Stimulated activated CD8-positive, alpha-beta memory T cell treated with anti-CD3 and anti-CD28 coated beads, Interleukin-12 subunit alpha, Interleukin-12 subunit beta, amount 100 ng/mL, for 24 hours (primary cell): ENCODE results near the gene MTRF1L.
"Not testable (repeated sequence)": the region's sequence is repeated elsewhere in the genome, so short reads cannot be mapped to it uniquely, and the experiment has no call there.

Experiments
- DNase-seq: peaks from one replicate; pipeline ENCODE4 v3.0.0-alpha.2; 2020; ENCODE audit errors: extremely low read depth

The MTRF1L gene

GRCh38 chr6:153003366-153003690 lies 819 bp upstream of the MTRF1L start:
- DNase-seq, result no peak

DNA sequence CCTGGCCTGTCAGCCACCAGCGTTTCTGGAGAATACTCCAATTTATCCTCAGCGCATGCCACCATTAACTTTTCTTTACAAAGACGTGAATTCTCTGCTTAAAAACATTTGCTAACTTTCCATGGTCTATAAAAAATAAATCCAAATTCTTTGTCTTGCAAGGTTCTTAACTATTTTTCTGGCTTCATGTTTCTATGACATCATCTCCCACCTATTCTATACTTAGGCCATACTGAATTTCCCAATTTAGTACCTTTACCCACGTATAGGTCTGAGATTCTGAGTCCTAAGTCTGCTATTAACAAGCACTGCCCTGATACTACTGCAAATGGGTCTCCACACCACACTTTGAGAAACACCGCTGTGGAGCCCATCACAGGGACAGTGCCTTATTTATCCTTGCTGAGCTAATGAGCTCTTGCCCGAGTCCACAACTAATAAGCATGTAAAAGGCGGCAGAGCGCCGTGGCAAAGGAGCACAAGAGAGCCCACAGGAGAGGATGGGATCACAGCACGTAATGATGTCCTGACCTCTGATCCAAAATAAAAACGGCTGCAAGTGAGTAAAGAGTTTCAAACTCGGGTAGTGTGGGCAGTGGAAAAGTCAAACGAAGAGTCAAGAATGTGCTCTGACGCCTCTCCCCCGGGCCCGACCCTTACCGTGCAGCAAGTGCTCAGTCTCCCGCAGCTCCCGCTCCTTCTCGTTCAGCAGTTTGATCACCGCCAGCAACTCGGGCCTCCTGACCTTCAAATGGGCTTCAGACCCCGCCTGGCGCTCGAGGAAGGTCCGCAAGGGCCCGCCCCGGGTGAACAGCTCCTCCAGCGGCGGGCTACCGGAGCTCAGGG lies 519 bp downstream of the MTRF1L start:
- no peak for DNase-seq

DNA sequence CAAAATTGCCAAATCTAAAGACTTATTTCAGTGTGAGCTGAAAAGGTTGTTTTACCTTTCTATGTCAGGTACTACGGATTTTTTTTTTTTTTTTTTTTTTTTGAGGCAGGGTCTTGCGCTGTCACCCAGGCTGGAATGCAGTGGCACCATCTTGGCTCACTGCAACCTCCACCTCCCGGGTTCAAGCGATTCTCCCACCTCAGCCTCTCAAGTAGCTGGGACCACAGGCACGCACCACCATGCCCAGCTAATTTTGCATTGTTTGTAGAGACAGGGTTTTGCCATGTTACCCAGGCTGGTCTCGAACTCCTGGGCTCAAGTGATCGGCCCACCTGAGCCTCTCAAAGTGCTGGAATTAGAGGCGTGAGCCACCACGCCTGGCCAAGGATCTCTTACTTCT lies 1.7 kb downstream of the MTRF1L start:
- not testable (repeated sequence) for DNase-seq

DNA sequence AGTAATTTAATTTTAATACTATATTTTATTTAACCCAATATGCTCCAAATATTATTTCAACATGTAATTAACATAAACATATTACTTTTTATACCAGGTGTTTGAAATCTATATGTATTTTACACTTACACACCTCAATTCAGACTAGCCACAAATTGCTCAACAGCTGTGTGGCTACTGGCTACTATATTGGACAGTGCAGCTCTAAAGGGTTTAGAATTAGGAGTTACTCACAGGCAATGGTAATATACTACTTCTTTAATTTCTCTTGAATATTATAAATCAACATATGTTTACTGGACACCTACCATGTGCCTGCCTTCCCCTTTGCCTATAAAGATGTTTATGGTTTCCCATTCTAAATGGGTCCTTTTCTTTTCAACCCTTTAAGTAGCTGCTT lies 2.3 kb downstream of the MTRF1L start:
- DNase-seq, result no peak

GRCh38 chr6:152999538-152999937 lies 3.0 kb downstream of the MTRF1L start:
- not testable (repeated sequence) for DNase-seq

DNA sequence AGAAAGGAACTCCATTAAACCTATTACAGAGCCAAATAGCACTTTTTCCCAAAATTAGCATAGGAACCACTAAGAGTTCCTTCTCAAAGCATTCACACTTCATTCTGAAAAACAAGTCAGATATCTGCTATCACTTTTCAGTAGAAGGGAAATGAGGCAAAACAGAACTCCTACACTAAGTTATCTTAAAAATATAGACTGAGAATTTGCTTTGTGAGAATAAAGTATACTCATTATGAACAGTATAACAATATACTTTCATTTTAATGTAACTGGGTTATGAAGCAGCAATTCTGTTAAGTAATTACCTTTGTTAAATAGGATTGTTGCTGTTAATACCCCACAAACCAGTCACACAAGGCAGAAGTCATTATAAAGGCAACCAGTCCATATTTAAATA lies 8.7 kb downstream of the MTRF1L start:
- no peak for DNase-seq

GRCh38 chr6:152993431-152993830 lies 9.1 kb downstream of the MTRF1L start:
- no peak for DNase-seq

- no peak for DNase-seq
These were observed 15.5 kb downstream of the MTRF1L start for GRCh38 chr6:152986978-152987377.

DNA sequence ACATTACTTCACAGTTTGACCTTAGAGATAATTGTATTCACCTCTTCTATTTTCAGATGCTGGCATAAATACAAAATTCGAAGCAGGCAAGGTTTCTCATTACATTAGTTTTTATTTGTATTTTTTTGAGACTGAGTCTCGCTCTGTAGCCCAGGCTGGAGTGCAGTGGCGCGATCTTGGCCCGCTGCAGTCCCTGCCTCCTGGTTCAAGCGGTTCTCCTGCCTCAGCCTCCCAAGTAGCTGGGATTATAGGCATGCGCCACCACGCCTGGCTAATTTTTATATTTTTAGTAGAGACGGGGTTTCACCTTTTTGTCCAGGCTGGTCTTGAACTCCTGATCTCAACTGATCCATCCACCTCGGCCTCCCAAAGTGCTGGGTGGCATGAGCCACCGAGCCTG lies 17.2 kb downstream of the MTRF1L start:
- DNase-seq, result not testable (repeated sequence)

DNA sequence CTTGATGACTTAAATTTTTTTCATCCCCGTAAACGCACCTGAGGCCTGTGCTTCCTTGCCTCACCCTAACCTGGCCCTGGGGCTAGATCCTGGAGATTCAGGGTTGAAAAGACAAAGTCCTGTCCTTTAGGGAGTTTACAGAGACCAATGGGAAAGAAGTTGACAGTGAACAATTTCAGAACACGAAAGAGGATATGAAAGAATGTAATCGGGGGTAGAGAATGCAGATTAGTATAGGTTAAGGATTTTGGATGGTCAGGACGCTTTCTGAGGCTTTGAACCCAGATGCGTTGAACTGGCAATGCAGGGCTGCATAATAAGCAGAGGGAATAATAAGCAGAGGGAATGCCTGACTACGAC lies 18.0 kb downstream of the MTRF1L start:
- no peak for DNase-seq

DNA sequence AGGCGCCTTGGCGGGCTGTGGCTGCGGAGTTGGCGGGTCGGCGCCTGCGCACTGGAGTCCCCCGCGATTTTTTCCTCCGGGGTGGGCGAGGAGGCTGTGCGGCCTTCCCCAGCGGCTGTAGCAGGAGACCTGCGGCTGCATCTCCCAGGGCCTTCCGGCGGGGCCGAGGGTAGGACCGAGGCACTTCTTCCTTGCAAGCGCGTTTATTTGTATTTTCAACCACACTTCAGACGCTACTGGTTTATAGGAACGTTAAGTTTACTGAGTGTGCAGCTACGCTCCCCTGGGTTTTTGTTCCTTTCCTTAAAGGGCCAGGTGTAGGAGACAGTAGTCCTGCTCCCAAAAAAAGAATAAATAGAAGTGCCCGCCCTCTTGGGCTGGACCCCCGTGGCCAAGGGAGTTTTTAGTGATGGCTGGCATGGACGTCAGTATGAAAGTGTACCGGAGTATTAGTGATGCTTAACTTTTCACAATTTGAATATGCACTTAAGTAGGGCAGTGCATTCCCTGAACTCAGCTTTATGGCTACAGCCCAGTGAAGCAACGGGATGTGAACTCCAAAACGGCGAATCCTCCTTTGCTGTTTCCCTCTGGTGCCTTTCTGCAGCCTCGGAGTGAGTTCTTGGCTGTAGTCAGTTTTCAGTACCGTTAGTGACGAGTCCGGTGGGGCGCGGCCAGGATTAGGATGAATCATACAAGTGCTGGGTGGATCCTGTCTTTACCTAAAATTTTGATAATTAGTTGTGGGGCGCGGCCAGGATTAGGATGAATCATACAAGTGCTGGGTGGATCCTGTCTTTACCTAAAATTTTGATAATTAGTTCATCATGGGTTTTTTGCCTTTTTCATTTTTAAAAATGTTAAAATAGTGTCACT lies 18.6 kb downstream of the MTRF1L start:
- DNase-seq, result peak; percentile 49

DNA sequence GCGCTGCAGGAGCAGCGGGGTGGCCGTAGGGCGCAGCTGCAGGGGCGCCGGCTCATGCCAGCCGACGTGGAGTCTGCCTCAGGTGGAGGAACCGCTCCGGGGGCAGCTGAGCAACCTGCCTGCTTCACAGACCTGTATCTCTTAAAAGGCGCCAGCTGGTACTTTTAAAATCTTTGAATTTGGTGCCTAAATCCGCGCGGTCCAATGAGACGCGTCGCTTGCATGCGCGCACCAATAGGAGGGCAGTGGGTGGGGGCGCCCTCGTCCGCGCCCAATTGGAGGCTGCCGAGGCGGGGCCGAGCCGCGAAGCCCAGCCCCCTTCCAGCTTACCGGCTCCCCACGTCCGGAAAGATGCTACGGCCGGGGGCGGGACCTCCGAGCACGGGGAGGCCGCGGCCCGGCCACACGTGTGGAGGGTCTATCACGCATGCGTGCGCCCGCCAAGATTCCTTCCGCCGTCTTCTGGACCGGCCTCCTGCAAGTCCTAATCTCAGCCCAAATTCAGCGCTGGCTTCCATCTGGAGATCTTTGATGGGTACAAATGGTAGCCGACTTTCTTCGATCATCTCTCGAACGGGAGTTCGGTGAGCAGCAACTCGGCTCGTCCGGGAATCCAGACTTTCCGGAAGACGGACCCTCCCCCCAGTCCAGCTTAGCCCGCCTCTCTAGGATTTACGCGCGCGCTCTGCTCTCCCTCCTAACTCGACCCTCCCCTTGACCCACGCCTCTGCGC lies 19.4 kb downstream of the MTRF1L start, which contains the start of gene FBXO5:
Gene FBXO5, minus strand, starts transcription at position 138 of the 733 bp plus-strand sequence. Its CDS starts 82 bp downstream, at position 56.
- DNase-seq, result peak; percentile 97

DNA sequence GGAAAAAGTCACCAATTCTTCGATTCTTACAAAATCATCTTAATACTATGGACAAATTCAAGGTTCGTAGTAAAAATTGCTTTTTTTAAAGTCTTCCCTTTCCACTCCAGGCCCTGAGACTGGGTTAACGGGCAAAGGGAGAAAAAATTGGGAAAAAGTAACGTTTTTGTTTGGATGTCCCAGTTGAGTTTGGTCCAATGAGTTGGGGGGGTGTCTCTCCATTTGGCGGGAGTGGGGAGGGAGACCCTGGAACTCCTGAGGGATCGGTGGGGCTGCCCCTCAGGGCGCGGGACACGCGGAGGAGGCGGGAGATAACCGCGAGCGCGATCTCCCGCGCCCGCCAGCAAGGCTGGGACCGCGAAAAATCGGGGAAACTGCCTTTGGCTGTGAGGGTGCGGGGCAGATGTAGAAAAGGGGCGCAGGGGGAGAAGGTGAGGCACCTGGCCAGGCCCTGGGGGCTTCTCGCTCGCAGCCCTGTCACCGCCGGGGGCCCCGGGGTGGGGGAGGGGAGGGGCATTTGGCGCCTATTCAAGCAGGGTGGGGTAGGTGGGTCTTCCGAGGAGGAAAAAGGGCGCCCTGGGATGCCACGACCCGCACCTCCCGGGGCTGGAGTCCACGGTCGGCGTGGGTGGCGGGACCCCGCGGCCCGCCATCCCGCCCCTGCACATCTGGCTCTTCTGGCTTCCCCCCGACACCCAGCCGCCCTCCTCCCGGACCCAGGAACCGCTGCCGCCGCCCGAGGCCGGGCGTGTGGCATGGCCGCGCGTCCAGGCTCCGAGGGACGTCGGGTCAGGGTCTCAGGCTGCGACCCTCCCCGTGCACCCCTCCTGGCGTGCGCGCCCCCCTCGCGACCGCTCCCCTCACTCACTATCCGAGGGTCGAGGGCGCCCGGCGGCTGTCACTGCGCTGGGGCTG lies 20.3 kb downstream of the MTRF1L start:
- DNase-seq, result no peak

- no peak for DNase-seq
These were observed 21.3 kb downstream of the MTRF1L start for GRCh38 chr6:152981219-152981618.

DNA sequence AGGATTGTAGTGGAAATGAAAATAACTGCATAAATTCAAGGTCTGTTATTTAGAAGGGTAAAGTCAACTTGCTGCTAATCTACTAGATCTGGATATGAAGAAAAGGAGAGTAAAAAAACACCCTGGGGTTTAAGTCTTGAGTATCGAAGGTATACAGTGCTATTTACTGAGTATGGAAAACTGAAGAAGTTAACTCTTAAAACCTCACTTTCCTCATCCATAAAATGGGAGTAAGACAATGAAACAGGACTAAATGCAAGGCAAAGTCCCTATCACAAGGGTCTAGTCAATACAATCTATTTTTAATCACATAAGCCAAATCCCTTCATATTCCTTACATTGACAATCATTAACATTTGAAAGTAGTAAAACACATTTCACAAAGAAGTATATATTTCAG lies 21.9 kb downstream of the MTRF1L start:
- DNase-seq, result no peak

- DNase-seq, result no peak
These were observed 23.4 kb downstream of the MTRF1L start for GRCh38 chr6:152979116-152979515.

GRCh38 chr6:152978058-152978457 lies 24.5 kb downstream of the MTRF1L start:
- no peak for DNase-seq

- no peak for DNase-seq
These were observed 25.0 kb downstream of the MTRF1L start for GRCh38 chr6:152977556-152977955.

DNA sequence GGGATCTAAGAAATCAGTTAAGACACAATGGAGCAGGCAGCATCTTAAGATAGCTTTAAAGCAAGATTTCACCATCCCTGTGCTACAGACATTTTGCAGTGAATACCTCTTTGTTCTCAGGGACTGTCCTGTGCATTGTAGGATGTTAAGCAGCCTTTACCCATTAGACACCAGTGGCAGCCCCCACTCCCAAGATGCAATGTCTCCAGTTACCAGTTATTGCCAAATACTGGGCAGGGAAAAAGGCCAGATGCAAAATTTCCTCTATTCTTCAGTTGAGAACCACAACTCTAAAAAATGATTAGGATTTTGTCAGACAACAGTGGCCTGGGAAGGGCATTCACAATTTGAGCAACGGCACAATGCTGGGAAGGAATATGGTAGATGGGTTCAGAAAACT lies 25.8 kb downstream of the MTRF1L start:
- no peak for DNase-seq

DNA sequence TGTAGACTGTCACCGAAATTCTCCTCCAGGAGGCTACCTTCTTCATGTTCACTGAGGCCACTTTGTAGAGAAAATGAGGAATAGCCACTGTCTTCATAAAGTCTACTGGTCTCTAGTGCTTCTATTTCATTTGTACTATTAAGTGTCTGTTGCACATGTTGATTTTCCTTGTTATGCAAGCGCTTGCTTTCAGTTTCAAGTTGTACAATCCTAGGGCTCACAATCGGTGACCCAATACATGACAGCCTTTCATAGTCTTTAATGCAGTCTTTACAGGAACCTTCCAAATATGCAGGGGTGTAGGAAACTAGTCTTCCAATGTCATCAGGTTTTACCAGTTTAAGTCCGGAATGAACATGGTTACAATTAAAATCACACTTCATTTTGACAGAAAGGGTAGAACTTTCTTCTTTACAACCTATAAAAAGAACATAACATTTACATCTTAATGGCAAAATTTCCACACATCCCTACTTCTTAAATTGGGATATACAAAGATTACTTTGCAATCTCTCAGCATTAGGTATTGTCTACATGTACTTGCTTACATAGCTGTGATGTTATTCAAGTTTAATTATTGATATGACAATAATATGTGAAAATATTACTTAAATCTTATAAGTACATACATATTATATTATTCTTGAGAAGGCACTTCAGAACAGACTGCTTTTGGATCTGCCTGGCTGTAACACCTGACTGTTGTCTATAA lies 27.1 kb downstream of the MTRF1L start:
- no peak for DNase-seq

- DNase-seq, result no peak
These were observed 28.6 kb downstream of the MTRF1L start for GRCh38 chr6:152973916-152974315.
